HG02852 (cell line): ENCODE measurements around the gene SLC39A11.
"Not testable (repeated sequence)": the region's sequence is repeated elsewhere in the genome, so short reads cannot be mapped to it uniquely, and the experiment has no call there.

ENCODE experiments used
- ATAC-seq: cut with Tn5 transposase; IDR thresholded peaks from one replicate; pipeline ENCODE4 v1.9.1; 2021; ENCODE audit warnings: mild to moderate bottlenecking, moderate library complexity; ENCODE audit not compliant: unreplicated experiment

SLC39A11 gene

DNA sequence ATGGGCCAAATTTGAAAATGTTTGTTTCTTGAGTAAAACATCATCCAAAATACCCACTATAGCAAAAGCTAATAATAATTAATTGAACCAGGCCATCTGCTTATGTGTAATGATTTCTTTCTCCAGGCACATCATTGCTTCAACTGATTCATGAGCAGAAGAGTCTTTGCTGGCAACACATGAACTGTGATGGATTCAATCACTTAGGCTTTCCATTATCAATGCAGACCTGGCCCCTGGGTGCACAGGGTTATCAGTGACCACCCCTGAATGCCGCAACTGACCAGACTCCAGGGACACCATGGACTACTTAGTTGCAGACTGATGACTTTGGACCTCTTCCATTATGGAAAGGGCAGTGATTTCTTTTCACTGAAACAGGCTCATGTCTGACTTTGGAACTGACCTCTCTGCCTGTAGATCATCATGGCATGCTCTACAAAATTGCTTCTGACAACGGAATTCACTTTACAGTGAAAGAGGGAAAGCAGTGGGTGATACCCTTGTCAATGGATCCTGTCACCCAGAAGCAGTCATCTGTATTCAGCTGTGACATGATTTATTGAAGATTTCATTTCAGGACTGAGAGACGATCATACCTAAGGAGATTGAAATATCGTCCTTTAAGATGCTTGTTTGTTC, 448.8 kb downstream of the SLC39A11 start:
- no peak for ATAC-seq

DNA sequence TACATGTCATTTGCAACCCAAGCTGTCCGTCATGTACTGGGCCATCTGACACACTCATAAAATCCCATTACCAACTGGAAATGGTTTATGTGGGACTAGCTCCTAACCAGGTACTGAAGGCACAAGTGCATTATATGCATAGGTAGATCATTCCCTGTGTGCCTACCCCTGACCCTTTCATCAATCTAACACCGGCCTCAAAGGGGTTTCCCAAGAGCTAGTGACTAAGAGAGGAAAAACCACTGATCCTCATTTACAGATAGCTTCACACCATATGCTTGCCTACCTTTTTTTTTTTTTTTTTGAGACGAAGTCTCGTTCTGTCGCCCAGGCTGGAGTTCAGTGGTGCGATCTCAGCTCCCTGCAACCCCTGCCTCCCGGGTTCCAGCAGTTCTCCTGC, 449.8 kb downstream of the SLC39A11 start:
- no peak for ATAC-seq

DNA sequence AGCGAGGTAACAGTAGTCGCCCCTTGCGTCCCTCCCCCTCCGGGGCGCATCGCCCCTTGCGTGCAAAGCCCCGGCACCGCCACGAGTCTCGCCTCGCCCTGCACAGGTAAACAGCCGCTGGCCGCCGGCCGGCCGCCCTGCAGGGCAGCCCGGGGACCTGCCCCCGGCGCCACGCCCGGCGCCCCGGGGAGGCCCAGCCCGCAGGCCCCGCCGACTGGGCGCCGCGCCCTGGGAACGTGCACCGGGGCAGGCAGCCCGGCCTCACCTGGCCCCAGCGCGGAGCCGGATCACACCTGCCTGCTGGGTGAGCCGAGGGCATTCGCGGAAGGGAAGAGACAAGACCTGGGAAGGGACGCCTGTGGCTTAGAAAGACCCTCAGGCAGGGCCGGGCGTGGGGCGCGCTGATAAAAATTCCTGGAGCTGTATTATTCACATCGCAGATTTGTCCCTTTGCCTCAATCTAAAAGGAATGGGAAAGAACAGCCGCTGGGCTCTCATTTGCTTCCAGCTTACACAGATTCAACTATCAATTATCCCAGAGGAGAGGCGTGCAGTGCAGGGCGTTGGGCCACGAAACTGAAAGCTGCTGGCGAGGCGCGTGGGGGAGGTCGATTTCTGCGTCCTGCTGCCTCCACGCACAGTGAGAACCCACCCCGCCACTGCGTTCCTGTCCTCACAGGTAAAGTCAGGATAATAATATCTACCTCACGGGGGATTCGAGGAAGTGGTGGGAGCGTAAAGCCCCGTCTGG, 451.9 kb downstream of the SLC39A11 start:
- ATAC-seq = no peak

DNA sequence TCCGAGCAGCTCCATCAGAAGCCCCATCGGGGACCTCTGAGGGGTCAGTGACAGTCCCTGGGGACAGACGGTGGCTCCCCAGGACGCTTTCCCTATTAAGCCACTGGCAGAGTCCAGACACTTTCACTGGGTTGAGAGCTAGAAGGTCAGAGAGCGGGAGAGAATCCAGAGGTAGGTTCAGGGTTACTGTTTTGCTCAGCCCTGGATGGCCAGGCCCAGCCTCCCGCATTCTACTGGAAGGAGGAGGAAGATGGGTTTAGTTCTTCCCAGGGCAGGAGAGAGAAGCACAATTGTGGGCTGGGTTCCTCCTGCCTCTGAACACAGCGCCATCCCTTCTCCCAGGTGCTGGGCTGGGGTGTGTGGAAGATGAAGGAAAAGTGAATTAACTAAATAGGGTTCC, 452.8 kb downstream of the SLC39A11 start:
- ATAC-seq = no peak

DNA sequence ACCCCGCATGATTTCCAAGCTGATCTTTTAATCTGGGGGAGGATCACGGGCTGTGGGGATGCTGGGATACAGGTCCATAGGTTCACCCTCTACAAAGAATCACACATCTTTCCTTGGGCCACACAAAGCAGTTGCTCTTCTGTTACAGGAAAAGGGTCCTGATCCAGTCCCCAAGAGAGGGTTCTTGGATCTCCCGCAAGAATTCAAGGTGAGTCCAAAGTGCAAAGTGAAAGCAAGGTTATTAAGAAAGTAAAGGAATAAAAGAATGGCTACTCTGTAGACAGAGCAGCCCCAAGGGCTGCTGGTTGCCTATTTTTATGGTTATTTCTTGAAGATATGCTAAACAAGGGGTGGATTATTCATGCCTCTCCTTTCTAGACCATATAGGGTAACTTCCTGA, 453.6 kb downstream of the SLC39A11 start:
- not testable (repeated sequence) for ATAC-seq

DNA sequence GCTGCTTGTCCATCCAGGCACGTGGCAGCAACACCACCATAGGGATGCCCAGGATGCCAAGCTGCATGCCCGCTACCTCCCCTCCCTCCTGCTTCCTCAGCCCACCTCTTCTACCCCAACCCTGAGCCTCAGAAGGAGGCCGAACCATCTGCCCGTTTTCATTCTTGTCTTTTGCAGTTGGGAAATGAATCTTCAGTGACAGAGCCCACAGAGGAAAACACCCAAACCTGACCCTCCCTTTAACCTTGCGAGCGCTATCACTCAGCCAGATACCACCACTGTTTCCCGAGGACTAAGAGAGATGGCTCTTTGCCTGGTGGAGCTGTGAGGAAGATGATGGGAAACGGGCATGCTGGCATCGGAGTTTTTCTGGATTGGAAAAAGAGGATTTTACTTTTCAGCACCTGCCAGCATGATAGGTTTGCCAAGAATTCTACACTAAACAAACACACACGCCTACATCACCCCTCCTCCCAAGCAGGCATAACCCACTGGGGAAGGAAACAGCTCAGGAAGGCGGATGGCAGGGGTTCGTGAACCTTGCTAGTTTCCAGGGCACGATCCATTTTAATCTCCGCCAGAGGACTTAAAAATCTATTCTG, 457.4 kb downstream of the SLC39A11 start:
- ATAC-seq = no peak

DNA sequence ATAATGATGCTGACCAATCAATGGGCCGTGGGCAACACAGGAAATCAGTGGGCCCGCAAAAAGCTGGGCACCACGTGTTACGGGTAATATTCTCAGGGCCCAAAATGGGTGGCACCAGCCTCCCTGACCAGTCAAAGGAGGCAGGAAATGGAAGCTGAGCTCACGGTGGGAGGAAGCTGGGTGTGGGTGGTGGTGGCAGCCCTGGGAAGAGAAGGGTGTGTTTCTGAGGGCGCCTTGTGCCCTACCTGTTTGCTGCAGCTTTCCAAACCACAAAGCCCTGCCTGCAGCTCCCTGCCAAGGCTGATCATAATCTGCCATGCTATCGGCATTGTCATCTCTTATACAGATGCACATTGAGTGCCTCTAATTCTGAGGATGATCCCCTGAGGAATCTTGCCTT, 457.9 kb downstream of the SLC39A11 start:
- ATAC-seq = no peak

DNA sequence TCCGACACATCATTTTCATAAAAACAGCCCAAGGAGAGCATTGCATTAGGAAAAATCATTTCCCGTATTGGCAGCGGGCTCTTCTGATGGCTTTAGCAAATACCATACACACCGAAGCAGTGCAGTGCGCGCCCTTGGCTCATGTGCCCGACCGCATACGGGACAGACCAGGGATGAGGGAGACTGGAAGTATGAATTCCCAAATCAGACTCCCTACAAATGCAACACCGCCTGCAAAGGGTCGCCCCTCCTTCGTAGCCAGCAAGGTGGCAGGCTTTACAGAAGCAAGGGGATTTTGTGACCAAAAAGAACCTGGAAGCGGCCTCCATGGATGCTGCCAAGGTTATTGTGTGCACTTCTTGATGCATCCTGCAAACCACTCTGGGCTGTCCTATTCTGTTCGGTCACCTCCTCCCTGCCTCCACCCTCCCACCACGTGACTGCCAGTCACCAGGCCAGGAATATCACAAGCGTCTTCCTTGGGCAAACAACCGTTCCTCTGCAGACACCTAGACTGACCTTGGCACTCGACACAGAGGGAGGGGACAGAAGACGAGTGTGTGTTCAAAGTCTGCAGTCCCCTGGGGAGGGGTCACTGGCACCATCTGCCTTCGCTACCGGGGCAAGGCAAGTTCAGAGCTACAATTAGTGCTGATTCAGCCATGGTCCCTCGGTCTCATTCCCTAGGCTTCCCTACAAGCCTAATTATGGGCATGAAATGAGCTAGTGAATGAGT, 460.4 kb downstream of the SLC39A11 start:
- no peak for ATAC-seq

DNA sequence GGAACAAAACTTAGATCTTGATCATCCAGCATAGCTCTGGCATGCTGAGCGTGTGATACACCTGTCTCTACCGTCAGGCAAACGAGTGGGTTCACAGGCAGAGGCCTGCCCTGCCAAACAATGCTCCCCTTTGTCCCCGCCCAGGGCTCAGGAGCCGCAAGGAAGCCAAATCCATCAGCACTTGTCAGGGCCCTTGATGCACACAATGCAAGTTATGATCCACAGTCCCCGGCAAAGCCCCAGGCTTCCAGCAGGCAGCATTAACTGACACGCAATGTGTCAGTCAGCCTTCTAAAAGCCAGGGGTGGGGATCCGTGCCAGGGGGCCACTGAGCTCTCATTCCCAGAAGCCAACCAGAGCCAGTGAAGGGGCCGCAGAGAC, 460.9 kb downstream of the SLC39A11 start:
- no peak for ATAC-seq

DNA sequence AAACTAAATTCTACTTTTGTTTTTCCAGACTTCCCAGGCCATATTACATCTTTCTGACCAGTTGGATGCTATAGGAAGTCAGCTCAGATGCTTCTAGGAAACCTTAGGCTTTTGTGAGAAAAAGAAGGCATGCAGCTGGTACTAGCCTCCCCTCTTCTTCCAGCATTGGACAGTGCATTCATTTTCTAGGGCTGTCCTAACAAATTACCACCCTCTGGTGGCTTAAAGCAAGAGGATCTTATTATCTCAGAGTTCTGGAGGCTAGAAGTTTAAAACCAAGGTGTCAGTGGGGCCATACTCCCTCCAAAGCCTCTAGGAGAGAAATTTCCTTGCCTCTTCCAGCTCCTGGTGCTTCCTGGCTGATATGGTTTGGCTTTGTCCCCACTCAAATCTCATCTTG, 467.8 kb downstream of the SLC39A11 start:
- ATAC-seq = no peak

DNA sequence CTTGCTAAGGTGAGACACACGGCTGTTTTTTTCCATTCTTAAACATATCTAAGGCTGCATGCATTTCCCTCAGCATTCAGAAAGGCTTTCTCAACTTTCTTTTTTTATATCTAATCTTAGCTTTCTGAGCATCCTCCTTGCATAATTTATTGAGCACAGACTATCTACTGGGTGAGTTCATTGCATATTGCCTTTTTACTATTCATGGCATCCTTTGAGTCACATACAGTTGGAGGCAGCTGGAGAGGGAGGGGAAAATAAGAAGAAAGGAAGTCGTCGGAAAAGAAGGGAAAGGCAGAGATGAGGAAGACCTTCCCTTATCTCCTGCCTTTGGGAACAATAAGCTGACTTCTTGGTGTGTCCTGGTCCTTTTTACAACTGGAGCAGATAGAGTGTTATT, 468.3 kb downstream of the SLC39A11 start:
- no peak for ATAC-seq

DNA sequence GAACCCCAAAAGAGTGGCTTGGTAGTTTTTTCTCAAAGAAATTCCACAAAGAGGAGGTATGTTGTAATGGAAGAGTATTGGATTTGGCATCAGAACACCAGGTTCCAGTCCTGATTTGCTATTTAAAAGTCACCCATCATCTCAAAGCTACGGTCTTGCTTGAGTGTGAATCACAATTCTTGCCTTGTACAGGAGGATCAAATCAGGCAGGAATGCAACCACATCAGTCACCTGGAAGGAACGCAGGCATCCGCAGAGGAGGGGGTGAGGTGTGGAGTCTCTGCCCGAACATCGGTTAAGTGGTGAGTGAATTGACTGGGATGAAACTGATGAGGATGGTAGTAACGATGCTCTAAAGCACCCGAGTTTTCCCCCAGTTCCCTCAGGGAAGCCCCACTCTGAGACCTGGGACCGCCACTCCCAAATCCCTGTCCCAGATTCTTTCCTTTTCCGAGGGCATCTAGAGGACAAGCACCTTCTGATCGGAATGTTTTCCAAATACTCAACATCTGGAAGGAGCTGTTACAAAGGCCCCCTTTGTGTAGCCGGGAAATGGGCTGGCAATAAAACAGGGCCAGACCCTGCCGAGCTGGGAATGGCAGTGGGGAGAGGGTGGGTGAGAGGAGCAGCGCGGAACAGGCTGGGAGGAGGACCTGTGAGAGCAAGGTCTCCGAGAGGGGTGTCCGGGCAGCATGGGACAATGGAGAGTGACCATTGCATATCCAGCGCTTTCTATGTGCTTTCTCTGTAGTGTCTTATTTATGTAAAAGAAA, 469.6 kb downstream of the SLC39A11 start:
- ATAC-seq = no peak

DNA sequence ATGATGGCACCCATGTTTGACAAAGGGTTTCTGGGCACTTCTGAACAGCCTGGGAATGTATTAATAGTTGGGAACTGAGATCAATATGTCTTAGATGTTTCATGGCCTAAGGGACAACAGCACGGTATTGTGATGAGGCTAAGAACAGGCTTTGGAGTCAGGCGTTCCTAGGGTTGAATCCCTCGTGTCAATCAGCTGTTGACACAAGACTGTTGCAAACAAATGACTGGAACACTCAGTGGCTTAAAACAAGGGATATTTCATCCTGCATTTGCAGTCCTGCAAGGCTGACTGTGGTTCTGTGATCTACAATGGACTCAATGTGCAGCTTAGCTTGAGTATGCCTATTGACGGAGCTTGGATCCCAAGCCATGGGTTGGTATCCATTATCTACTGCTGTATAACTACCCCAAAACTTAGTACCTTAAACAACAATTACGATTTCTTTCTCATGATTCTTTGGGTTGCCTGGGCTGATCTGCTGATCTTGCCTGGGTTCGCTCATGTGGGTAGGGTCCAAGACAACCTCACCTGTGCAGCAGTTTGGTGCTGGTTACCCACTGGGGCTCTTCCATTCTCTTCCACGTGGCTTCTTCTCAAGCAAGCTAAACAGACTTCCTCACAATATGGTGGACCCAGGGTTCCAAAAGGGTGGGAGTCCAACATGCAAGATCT, 472.4 kb downstream of the SLC39A11 start:
- no peak for ATAC-seq

DNA sequence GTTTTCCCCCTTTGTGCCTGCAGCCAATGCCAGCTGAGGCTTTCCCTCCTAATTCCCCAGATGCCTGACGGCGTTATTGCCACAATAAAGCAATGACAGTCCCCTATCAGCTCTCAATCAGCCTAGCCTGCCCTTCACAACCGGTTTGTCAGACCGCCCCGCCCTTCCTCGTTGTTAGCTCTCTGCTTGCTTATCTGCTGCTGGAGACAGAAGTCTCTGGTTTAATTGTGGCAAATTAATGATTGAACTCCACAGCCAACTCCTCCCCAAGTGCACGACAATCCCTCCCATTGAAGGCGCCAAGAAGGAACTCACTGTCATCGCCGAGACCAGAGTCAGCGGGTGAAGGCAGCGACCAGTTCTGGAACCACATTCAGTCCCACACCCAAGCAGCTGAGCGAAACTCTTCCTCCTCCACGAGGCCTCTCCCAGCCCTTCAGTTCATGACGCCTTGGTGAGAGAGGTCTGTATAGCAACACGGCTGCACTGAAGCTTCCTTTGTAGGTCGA, 474.4 kb downstream of the SLC39A11 start:
- peak; percentile 46 for ATAC-seq

DNA sequence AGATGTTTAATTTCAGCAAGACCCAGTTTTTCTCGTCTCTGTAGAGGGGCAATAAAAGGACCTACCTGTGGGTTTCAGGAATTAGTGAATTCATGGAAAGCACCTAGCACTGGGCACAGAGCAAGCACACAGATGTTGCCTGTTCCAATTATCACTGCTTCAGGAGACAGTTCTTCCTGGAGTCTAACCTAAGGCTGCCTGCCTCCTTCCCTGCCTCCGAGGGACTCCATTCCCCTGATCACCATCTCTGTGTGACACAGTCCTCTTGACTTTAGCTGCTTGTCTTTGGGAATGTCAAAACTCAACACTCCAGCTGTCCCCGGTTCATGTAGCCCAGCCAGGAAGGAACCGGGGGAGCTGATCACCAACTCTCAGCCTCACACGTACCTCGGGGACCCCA, 474.9 kb downstream of the SLC39A11 start:
- ATAC-seq = no peak

DNA sequence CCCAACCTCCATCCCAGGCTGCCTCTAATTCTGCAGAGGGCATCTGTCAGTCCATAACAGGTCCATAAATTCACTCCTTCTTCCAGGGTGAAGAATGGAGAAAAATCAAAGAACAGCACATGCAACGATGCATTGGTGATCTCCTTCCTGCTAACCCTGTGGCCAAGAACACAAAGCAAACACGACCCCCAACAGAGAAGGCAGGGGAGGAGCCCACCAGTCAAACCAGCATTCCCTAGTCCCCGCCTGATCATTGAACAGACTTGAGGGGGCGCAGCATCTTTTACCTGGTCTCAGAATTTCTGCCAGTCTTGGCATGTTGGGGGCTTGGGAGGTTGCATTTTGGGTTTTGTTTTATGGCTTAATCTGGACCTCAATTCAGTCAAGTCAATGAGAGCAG, 476.0 kb downstream of the SLC39A11 start:
- ATAC-seq = no peak

DNA sequence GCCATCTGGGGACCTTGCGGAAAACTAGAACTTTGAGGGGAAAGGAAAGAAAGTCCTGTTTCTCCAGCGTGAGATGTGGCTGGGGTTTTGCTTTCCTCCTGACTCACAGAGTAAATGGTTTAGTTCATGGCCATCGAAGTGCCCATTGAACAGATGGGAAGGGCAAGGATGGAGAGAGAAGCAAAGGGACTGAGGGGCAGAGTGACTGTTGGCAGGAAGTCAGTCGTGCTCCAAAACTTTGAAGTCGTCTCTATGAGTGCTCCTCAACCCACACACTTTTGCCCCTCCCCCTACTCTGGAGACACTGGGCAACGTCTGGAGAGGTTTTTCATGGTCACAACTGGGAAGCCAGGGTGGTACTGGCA, 476.9 kb downstream of the SLC39A11 start:
- ATAC-seq = no peak

DNA sequence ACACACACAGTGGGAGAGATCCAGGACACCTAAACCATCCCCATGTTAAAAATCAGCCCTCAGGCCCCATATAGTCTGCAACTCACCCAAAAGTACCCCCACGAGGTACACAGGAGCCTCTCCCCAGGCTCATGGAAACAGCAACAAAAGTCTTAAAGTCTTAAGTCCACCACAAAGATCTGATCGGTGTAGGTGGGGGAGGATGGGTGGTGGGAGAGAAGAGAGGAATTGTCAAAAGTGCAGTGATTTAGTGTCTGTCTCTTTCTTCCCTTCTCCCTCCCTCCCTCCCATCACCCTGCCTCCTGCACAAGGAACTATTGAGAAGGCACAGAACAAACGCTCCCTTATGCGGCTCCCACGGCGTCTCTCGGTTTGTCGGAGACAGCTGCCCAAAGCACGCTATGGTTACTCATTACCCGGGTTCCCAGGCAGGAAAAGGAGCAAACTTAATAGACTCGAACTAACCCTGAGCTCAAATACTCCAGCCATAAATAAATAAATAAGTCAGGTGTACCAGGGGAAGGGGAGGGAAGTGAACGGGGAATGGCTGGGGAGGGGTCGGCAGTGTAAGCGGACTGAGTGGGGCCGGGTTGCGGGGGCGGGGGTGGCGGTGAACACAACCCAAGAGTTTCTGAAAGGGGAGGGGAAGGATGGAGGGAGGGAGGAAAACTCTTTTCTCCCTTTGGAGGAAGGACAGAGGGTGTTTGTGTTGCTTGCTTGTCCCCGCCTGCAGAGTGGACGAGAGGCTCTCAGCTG, 477.4 kb downstream of the SLC39A11 start:
- ATAC-seq = no peak

DNA sequence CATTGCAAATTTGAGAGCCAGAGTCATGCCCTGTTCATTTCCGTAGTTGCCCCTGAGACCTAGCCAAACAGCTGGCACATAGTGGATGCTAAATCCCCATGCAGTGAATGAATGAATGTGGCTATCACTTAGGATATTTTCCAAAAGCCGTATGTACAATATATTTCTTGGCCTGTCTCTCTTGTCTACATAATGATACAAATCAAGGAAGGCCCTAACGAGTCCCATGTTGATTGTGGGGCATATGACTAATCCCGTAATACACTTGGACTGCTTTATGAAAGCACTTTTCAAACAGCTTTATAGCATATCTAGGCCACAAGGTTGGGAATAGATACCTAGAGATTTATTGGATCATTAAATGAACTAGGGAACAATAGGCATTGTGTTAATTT, 478.0 kb downstream of the SLC39A11 start:
- no peak for ATAC-seq
